ENCODE results near the gene DGKZ. TPM values are rescaled to one million over a fixed set of nuclear protein-coding genes. Genes with fewer than 3 reads are reported as not detected.

DGKZ gene
- total and polyA plus RNA-seq, 4 donors, result 33.3 to 63.2 (median 44.1) TPM

GRCh38 chr11:46373787-46374740, 26.8 kb downstream of the DGKZ start:
- Histone ChIP-seq H3K27me3 (ENCODE audit: control insufficient read depth in 3 of 3, insufficient read depth in 3 of 3, low read length in 2 of 3) (no peaks in the 10 kb centered on the region), H3K36me3 (ENCODE audit: control insufficient read depth in 4 of 4, insufficient read depth in 4 of 4, low read length in 4 of 4) (peaks cover 5 to 75% (median 6%) of the 10 kb centered on the region in 4 donors), H3K9me3 (ENCODE audit: control insufficient read depth in 4 of 4, insufficient read depth in 3 of 4, low read length in 3 of 4) (no peaks in the 10 kb centered on the region), H3K4me1 (ENCODE audit: control insufficient read depth in 5 of 5, insufficient read depth in 5 of 5, low read length in 5 of 5) (peaks cover 0 to 5% (median 0%) of the 10 kb centered on the region in 5 donors), H3K4me3 (no peak overlapping the region), H3K9ac (ENCODE audit: insufficient read depth in 1 of 2, low read length in 2 of 2) (no peak overlapping the region), H3K27ac (ENCODE audit: low read depth in 1 of 2, low read length in 1 of 2) (no peak overlapping the region)
- TF ChIP-seq CTCF (IDR thresholded peaks at IDR 0.05; ENCODE audit: control extremely low read depth, extremely low read depth), result no peak
- DNase-seq, result no peak
- WGBS, 2 donors, result 93% methylated on average over 30 of the region's 30 CpGs
- ATAC-seq (ENCODE audit: insufficient read depth, low FRiP score), result no peak

DNA sequence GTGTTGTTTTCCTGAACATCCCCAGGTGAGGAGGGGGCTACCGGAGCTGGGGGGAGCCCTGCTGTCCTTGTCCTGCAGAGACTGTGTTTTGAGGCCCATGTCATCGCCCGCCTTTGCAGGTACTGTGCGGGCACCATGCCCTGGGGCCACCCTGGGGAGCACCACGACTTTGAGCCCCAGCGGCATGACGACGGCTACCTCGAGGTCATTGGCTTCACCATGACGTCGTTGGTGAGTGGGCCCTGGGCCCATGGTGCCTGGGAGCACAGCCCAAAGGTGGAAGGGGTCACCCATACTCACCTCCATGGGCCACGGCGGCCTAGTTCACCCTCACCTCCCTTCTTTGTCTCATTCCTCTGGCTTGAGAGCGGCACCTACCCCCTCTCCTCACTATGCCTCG, 27.6 kb downstream of the DGKZ start:
- DNase-seq (no peak), ATAC-seq (ENCODE audit: insufficient read depth, low FRiP score) (no peak)
- Histone ChIP-seq H3K4me3 (no peak overlapping the region), H3K9ac (ENCODE audit: insufficient read depth in 1 of 2, low read length in 2 of 2) (no peak overlapping the region), H3K36me3 (ENCODE audit: control insufficient read depth in 4 of 4, insufficient read depth in 4 of 4, low read length in 4 of 4) (peaks cover 5 to 70% (median 6%) of the 10 kb centered on the region in 4 donors), H3K4me1 (ENCODE audit: control insufficient read depth in 5 of 5, insufficient read depth in 5 of 5, low read length in 5 of 5) (peaks cover 0 to 6% (median 0%) of the 10 kb centered on the region in 5 donors), H3K27me3 (ENCODE audit: control insufficient read depth in 3 of 3, insufficient read depth in 3 of 3, low read length in 2 of 3) (no peaks in the 10 kb centered on the region), H3K27ac (ENCODE audit: low read depth in 1 of 2, low read length in 1 of 2) (no peak overlapping the region), H3K9me3 (ENCODE audit: control insufficient read depth in 4 of 4, insufficient read depth in 3 of 4, low read length in 3 of 4) (no peaks in the 10 kb centered on the region)
- 92% methylated on average over 15 of the region's 15 CpGs for WGBS, 2 donors
- no peak for TF ChIP-seq CTCF (IDR thresholded peaks at IDR 0.05; ENCODE audit: control extremely low read depth, extremely low read depth)

- peaks cover 0 to 6% (median 0%) of the 10 kb centered on the region in 5 donors for H3K4me1 ChIP-seq (ENCODE audit: control insufficient read depth in 5 of 5, insufficient read depth in 5 of 5, low read length in 5 of 5)
- ATAC-seq (ENCODE audit: insufficient read depth, low FRiP score) (no peak), DNase-seq (no peak)
- H3K27ac ChIP-seq (ENCODE audit: low read depth in 1 of 2, low read length in 1 of 2), result no peak overlapping the region
- no peak overlapping the region for H3K4me3 ChIP-seq
- H3K9ac ChIP-seq (ENCODE audit: insufficient read depth in 1 of 2, low read length in 2 of 2), result no peak overlapping the region
- peaks cover 5 to 64% (median 6%) of the 10 kb centered on the region in 4 donors for H3K36me3 ChIP-seq (ENCODE audit: control insufficient read depth in 4 of 4, insufficient read depth in 4 of 4, low read length in 4 of 4)
- H3K9me3 ChIP-seq (ENCODE audit: control insufficient read depth in 4 of 4, insufficient read depth in 3 of 4, low read length in 3 of 4), result no peaks in the 10 kb centered on the region
- no peaks in the 10 kb centered on the region for H3K27me3 ChIP-seq (ENCODE audit: control insufficient read depth in 3 of 3, insufficient read depth in 3 of 3, low read length in 2 of 3)
- 96 to 97% methylated on average over 31 to 38 of the region's 38 CpGs for WGBS, 2 donors
- no peak for TF ChIP-seq CTCF (IDR thresholded peaks at IDR 0.05; ENCODE audit: control extremely low read depth, extremely low read depth)
These were observed 28.3 kb downstream of the DGKZ start for GRCh38 chr11:46375392-46376101.

Data from lung (tissue), 12 donors.